Activated T-cell treated with anti-CD3 and anti-CD28 coated beads, Interleukin-2, amount 50 U/mL, for 1 hour (primary cell): ENCODE results near the gene CASKIN2.
"Not testable (repeated sequence)": the region's sequence is repeated elsewhere in the genome, so short reads cannot be mapped to it uniquely, and the experiment has no call there.

Experiments used
- DNase-seq: peaks from one replicate; pipeline ENCODE4 v3.0.0-alpha.2; 2020

Gene CASKIN2

DNA sequence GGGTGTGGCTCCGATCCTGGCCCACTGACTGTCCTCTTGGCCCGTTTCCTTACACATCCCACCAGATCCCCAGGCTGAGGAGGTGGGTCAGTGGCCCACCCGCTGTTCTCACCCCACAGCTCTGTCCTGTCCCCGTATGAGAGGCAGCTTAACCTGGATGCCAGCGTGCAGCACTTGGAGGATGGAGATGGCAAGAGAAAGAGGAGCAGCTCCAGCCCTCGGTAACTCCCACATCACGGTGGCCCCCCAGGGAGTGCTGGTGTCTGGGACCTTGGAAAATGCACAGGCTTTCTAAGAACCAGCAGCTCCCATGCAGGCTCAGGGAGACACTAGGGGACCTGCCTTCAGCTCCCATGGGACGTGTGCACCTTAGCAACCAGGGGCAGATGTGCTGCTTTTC, 6.0 kb upstream of the CASKIN2 start:
- no peak for DNase-seq

DNA sequence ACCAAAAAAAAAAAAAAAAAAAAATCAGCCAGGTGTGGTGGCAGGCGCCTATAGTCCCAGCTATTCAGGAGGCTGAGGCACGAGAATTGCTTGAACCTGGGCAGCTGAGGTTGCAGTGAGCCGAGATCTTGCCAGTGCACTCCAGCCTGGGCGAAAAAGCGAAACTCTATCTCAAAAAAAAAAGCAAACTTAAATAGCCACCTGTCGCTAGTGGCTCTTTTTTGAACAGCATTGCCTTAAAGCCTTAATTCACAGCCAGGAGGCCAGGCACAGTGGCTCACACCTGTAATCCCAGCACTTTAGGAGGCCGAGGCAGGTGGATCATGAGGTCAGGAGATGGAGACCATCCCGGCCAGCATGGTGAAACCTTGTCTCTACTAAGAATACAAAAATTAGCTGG, 5.1 kb upstream of the CASKIN2 start:
- not testable (repeated sequence) for DNase-seq

DNA sequence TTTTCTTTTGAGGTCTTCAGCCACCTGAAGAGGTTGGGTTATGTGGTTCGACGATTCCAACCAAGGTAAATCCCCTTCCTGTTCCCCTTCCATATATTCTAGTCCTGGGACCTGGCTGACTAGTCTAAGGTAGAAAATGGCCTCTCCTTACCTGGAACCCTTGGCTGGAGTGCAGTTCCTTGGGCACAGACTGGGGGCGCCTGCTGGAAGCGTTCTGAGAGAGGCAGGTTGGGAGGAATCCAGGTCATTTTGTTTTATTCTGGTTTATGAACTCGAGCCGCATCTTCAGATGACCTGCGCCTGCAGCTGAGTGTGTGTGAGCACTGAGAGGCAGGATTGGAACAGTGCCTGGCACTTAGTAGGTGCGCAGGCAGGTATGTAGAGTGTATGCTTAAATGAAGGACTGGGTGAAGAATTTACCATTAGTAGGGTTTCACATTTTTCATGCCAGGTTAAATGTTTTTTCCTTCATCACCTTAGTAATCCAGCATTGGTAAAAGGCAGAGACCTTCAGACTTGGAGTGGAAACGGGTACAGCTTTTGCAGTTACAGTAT, 3.7 kb upstream of the CASKIN2 start:
- DNase-seq, result no peak

DNA sequence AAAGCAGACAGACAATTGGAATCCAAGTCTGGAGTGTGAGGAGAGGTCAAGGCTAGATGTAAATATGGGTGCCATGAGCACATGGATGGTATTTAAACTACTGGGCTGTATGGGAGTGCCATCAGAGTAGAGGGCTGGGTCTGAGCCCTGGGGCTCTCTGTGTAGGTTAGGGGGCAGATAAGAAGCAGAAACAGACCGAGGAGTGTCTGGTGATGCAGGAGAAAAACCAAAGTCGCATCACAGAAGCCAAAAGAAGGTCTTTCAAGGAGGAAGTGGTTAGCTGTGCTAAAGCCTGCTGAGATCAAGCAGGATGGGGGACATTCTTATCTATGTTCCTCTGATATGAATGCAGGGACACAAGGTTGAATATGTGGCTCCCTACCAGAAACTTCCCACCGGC, 2.9 kb upstream of the CASKIN2 start:
- DNase-seq, result peak; percentile 46

DNA sequence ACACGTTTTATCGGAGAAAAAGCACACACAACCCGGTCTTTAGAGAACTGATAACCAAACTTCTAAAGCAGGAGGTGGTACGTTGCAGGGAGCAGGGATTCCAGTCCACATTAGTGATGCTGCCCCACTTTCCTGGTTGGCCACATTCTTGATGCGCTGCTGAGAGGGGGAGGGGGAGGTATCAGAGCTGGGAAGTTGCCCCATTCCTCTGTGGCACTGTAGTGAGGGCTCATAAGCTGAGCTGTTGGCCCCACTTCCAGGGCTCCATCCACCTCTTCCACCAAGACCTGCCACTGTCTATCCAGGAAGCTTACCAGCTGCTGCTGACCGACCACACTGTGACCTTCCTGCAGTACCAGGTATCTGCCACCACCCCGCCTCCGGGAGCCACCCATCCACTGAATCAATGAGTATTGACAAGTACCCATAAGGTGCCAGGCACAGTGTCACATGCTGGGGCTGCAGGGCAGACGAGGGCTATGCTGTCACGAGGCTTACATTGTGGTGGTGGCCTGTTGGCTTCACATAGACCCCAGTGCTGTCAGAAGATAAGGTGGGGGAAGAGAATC, 2.0 kb upstream of the CASKIN2 start:
- DNase-seq, result peak; percentile 44

DNA sequence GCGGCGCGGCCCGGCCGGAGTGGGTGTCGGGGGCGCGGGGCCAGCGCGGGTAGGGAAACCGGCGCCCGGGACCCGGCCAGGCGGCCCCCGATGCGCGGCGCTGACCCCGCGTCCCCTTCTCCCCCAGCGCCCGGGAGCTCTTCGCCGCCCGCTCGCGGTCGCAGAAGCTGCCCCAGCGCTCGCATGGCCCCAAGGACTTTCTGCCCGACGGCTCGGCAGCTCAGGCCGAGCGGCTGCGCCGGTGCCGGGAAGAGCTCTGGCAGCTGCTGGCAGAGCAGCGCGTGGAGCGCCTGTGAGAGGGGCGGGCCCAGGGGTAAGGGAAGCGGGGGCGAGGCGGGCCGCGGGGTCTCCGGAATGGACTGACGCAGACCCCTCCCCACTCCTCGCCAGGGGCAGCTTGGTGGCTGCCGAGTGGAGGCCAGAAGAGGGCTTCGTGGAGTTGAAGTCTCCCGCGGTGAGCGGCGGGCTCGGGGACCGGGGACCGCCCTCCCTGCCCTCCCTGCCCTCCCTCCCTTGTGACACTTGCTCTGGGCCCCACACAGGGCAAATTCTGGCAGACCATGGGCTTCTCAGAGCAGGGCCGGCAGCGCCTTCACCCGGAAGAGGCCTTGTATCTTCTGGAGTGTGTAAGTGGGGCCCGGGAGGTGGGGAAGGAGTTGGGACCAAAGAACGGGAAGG, 1.4 kb upstream of the CASKIN2 start:
- peak; percentile 54 for DNase-seq

DNA sequence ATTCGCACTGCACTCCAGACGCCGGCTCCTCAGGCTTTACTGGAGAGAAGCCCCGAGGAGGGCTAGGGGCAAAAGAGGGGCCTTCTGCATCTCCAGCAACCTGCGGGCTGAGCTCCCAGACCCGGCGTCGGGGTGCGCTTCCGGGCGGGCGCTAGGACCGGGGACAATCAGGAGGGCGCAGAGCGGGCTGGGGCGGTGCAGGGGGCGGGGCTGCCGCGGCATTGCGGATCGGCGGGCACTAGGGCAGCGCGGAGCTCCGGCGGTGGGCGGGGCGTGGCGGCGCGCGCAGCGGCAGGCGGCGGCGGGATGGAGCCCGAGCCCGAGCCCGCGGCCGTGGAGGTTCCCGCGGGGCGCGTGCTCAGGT, 900 bp upstream of the CASKIN2 start, which contains the start of gene TSEN54:
Gene TSEN54 (plus strand): TSS at position 274 of the 364 bp plus-strand sequence. CDS start 33 bp downstream, at position 307.
- DNase-seq, result peak; percentile 96

DNA sequence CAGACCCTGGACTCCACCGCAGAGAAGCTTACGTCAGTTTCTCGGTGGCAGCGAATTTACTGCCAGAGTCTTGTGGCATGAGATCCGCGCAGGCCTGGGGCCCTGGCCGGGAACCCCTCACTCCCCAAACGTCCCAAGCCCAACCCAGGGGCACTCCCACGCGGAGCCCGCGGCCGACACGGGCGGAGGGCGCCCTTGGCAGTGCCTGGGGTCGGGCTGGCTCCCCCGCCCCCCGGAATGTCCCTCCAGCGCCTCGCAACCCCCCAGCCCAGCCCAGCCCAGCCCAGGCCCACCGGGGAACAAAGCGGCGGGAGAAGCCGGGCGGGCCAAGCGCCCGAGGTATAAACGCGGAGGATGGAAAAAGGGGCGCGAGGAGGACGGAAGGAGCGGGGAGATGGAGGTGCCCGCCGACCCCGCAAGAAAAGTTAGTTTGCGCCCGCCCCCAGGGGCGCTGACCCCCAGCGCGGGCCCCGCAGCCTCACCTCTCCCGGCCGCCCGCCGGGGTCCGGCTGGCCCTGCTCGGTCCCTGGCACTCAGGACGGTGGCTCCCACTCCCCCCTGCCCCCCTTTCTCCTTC, 330 bp downstream of the CASKIN2 start:
- peak; percentile 26 for DNase-seq

DNA sequence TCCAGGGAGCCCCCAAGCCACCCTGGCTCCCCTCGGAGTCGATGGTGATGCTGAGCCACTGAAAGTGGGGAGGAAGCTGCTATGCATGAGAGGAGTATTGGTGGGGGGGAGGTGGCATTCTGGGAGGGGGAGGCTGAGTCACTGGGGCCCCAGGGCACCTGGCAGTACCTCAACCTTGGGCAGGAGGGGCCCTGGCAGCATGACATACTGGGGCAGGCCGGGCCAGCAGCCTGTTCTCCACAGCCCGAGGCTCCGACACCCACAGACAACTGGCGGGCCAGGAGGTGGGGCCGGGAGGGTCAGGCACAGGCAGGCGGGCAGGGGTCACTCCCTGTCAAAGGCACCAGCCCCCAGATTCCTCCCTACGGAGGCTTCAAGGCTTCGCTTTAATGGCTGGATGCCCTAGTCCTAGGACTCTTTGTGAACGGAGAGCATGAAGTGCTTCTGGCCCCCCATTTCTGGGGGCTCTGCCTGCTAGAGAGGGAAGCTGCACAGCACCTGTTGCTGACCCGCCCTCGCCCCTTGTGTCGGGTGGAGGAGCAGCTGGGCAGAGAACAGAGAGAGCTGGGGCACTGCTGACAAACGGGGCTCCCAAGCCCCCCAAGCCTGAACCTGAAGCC, 928 bp downstream of the CASKIN2 start:
- DNase-seq, result no peak

DNA sequence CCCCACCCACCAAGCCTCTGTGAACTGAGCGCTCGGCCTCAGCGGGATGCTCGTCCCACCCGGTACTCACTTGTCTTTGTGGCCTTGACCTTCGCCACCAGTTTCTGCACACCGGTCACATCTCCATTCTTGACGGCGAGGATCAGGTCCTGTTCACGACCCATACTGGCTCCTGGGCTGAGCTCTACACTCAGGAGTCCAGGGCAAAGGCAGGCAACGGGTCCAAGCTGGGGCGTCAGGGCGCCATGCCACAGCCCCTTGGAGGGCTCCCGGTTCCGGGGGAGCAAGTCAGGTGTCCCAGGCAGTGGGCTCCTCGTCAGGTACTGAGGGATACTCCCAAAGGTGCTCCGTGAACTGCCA, 1.7 kb downstream of the CASKIN2 start:
- no peak for DNase-seq

DNA sequence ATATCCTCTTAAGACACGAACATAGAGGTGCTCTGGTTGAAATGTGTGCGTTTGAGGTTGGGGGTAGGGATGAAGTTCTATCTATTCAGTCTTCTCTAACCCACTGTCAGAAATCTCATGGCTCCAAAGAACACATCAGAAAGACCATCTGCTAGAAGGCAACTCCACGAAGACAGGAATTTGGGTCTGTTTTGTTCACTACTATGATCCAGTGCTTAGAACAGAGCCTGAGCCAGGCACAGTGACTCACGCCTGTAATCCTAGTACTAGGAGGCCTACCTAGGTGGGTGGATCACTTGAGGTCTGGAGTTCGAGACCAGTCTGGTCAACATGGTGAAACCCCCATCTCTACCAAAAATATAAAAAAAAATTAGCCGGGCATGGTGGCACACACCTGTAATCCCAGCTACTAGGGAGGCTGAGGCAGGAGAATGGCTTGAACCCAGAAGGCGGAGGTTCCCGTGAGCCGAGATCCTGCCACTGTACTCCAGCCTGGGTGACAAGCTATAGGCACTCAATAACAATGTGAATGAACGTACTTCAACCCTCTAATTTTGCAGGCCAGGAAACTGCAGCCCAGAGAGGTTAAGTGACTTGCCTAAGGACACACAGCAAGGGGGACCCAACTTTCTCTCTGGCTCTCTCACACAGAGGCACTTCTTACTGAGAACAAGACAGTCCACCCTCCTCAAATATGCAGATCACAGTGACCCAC, 2.3 kb downstream of the CASKIN2 start:
- no peak for DNase-seq

DNA sequence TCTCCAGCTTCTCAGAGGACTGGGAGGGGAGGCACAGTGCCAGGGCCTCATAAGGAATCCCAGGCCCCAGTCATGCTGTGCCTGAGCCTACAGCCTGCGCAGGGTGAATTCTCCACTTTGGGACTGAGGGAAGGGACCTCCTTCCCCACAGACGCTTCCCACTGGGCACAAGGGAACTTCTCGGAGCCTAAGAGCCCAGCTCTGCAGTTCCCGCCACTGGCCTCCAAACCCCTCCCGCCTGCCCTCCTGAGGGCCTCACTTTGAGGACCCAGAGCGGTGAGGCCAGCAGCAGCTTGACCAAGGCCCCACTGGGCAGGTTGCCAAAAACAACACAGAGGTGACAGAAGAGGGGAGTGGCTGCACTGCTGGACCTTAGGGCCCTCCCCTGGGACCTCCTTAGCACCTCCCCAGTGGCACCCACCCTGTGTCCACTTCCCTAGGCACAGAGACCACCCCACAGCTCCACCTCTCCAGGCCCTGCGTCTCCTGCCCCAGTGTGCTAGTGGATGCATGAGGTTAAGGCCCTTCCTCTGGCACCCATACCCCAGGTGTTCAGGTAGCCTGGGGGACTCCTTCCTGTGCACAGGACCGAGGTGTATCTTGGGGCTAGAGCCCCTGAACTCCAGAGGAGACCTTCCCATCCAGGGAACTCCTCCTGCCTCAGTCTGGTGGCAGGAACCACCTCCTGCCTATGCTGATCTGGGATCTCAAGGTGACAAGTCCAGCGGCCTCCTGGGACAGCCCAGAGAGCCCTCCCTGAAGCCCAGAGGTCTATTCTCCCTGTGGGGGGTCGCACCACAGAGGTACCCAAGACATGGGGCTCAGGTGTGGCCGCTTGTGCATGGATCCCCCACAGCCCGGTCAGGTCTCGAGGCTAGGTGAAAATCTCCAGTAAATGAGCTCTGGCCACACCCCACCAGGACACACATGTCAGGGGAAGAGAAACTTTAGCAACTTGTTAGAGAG, 3.4 kb downstream of the CASKIN2 start:
- no peak for DNase-seq

DNA sequence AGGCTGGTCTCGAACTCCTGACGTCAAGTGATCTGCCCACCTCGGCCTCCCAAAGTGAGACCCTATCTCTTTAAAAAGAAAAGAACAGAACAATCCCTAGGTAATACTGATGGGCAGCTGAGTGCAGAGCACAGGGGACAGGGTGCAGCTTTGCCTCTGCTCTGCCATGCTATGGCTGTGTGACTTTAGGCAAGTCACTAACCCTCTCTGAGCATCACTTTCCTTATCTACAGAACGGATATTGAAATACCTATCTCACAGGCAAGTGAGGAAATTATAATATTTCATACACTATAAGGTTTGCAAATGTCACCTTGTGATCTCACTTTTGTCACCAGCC, 4.1 kb downstream of the CASKIN2 start:
- DNase-seq, result no peak

DNA sequence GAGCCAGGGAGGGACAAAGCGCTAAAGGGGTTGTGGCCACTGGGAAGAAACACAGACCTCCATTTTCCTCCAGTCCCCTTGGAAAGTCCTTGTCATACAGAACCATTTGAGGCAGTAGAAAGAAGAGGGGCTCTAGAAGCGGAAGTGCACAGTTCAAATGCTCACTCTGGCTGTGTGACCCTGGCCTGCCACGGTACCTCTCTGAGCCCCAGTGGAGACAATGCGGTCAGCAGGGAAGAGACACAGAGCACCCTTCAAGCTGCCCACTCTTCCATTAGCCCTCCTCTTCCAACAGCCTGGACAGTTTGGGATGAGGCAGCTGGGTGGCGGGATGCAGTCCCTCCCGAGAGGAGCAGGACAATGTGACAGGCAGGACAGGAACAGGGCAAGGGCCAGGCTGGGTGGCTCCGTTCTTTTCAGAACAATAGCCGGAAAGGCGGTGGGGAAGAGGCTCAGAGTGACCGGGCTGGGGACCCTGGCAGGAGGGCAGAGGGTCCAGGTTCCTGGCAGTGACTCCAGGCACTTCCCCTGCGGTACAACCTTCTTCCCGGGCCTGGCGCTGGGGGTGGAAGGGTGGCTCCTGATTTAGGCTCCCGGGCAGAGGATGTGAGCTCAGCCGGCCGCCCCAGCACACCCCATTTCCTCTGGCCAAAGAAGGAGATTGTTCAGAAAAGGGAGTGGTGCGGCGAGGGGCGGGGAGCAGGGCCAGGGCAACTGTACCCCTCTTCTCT, 5.6 kb downstream of the CASKIN2 start:
- DNase-seq, result no peak

DNA sequence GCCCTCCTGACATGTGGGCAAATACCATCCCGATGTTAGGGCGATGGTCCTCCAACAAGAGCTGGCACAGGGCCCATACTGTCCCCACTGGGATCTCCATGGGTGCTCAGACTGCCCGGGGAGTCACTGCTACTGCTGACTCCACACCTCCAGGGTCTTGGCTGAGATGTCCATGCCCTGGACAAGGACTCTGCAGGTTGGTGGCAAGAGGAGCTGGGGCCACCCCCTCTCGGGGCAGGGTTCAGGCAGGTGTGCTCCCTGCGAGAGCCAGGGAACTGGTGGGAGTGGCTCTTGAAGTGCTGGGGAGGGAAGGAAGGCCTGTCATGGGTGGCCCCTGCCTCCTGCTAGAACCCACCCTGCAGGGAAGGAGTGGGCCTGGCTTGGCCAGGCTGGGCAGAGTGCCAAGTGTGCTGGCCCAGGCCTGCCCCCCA, 6.4 kb downstream of the CASKIN2 start:
- DNase-seq, result no peak

DNA sequence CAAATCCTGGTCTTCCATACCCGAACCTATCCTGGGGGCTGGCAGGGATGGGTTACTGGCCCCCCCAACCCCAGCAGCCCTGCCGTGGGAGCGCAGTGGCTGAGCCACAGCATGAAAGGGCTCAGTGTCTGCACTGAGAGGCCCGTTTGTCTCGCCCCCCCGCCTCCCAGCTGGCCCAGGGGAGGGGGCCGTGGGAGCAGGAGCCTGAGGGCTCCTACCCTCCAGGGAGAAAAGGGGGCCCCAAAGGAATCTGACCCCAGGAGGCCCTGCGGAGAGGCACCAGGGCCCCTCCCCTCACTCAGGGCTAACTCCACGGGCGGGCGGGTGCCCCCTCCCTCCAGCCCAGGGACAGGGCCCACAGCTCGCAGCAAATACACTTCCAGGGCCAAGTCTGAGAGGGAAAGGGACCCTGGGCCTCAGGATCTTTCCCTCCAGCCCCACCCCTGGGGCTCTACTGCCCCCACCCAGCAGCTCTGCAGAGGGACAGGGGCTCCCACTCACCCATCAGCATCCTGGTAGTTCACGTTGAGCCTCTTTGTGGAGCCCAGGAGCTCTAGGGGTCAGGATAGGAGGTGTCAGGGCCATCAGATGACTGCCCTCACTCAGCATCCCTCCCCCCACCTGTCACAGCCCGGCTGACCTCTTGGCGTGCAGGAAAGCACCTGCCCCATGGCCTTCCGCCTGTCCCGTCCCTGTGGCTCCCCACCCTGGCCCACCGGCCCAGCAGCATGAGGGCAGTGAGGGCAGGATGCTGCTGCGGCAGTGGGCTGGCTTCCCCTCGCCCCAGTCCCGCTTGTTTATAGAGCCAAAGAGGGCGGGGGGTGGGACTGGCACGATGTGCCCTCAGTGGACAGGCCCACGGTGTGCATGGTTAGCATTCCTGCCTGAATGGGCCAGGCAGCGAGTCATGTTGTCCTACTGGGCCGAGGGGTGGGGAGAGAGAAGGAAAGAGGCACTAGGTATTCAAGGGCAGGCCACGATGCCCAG, 7.3 kb downstream of the CASKIN2 start:
- no peak for DNase-seq

DNA sequence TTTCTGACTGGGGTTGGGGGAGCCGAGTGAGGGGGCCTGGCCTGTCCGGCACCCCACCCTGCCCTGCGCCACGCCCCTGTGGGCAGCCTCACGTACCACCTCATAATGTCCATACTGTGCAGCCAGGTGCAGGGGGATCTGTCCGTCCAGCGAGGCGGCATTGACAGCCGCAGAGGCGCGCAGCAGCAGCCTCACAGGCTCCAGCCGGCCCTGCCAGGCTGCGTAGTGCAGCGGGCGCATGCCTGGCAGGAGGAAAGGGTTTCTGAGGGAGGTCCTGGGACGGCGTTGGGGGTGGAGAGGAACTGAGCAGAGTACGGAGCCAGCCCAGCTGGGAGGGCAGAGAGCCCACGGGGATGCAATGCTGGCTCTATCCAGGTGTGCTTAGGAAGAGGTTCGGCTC, 8.4 kb downstream of the CASKIN2 start:
- no peak for DNase-seq

DNA sequence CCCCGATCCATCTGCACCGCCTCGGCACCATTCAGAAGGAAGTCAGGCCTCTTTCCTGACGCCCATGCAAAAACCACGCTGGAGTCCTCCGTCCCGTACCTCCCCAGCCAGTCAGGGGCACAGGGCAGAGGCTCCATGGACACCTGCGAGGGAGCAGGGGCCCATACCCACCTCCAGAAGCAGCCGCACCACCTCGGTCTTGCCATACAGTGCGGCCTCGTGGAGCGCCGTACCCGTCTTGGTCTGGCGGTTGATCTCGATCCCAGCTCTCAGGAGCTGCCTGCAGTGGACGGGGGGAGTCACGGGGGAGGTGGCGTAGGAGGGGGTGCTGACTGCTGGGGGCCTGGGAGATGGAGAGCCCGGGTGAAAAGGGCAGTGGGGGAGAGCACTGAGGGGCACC, 9.2 kb downstream of the CASKIN2 start:
- no peak for DNase-seq

DNA sequence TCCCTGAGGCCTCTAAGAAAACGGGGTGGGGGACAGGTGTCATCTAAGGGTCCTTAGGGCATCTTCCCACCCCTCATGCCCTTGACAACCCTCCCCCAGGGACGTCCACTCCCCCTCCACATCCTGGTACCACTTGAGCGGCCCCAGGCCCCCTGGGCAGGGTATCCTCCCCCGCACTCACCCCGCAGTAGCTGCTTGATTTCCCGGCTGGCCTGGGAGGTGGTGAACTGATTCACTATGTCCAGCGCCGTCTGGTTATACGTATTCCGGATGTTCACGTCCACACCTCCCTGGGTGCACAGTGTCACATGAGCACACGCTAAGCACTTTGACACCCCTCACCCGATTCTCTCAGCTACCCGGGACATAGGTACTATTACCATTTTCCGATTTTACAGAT, 9.7 kb downstream of the CASKIN2 start:
- no peak for DNase-seq

DNA sequence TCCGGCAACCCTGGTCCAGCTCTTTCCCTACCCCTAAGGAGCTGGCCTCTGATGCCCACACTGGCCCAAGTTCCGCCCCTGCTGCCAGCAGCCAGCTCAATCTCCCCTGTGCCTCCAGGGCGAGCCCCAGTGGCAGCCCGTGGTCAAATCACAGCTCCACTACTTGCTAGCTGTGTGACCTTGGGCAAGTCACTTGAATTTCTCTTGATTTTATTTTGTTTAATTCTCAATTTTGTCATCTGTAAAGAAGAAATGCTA, 10.3 kb downstream of the CASKIN2 start:
- DNase-seq, result no peak
